Activated CD8-positive, alpha-beta memory T cell treated with anti-CD3 and anti-CD28 coated beads, Interleukin-2, amount 50 U/mL, for 1 hour (primary cell): ENCODE data around the gene GRAMD1A.
"Not testable (repeated sequence)": the region's sequence is repeated elsewhere in the genome, so short reads cannot be mapped to it uniquely, and the experiment has no call there.

ENCODE experiments used
- DNase-seq: peaks from one replicate; pipeline ENCODE4 v3.0.0-alpha.2; 2020; ENCODE audit errors: extremely low read depth

The GRAMD1A gene

DNA sequence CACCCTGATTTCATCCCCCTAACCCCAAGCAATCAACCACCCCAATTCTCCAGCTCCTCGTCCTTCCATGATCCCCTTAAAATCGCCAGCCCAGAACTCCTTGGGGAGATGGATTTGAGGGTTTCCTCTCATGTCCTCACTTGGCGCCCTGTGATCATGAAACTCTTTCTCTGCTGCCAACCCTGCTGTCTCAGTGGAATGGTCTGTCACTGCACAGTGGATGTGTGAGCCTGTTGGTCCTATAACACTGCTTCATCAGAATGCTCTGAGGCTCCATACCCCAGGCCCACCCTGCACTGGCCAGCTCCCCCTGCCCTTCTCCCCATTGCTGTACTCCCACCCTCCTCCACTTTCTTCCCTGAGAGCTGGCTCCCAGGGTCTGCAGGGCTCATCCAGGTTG lies 23.5 kb upstream of the GRAMD1A start:
- no peak for DNase-seq

DNA sequence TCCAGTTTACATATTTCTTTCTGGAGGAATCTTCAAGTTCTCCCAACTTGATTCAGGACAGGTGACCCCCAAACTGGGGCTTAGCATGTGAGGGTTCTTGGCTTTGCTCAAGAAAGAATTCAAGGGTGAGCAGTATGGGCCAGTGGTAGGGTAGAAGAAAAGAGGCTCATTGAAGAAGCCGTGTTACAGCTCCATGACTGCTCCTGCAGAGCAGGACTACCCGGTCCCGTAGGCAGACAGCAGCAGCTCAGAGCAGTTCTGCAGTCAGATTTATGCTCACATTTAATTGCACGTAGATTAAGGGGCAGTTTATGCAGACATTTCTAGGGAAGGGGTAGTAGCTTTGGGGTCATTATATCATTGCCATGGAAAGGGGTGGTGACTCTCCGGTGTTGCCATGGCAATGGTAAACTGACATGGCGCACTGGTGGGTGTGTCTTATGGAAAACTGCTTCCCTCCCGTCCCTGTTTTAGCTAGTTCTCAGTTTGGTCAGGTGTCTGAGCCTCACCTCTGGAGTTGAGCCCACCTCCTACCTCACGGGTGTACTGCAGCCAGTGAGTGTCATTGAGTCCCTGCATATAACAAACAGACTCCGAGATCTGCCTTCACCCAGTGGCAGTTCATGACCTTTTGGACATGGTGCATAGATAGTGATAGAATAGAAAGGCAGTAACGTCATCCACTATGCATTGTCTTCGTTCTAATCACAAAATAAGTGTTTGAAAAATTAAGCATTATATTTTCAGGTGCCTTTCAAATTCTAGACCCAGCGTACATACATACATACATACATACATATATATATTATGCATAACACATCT lies 20.1 kb upstream of the GRAMD1A start:
- DNase-seq = no peak

DNA sequence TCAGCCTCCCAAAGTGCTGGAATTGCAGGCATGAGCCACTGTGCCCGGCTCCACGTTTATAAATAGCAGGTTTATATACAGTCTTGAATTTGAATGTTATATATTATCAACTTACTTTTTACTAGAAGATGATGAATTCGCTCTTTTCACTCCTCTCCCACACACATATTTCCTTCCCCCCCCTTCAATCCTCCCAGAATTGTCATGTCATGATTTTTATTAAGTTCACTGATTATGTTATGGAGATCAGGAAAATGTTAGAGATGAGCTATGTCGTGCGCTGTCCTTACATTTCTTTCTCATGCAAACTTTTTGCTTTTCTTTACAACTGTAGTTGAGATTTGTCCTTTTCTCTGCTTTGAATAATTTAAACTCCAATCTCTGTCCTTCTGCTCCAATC lies 17.8 kb upstream of the GRAMD1A start:
- no peak for DNase-seq

DNA sequence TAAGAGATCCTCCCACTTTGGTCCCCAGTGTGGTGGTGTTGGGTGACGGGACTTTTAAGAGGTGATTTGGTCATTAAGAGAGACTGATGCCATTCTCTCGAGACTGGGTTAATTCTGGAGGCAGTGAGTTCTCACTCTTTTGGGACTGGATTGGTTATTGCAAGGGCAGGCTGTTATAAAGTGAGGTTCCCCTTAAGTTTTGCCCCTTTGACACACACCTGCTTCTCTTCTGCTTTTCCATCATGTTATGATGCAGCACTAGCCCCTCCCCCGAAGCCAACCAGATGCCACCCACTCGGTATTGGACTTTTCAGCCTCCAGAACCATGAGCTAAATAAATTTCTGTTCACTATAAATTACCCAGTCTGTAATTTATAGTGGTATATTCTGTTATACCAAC lies 16.3 kb upstream of the GRAMD1A start:
- DNase-seq = no peak

DNA sequence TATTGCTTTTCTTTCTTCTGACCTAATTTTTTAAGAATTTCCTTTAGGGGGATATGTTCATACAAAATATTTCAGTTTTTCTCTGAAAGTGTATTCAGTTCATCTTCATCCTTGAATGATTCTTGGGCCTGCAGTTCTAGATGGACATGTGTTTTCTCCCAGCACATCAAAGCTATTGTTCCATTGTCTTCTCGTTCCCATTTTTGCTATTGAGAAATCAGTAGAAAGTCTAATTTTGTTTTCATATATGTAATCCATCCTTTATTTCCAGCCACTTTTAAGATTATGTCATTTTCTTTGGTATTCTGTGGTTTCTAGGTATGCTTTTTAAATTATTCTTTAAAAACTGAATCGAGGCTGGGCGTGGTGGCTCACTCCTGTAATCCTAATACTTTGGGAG lies 15.8 kb upstream of the GRAMD1A start:
- no peak for DNase-seq

DNA sequence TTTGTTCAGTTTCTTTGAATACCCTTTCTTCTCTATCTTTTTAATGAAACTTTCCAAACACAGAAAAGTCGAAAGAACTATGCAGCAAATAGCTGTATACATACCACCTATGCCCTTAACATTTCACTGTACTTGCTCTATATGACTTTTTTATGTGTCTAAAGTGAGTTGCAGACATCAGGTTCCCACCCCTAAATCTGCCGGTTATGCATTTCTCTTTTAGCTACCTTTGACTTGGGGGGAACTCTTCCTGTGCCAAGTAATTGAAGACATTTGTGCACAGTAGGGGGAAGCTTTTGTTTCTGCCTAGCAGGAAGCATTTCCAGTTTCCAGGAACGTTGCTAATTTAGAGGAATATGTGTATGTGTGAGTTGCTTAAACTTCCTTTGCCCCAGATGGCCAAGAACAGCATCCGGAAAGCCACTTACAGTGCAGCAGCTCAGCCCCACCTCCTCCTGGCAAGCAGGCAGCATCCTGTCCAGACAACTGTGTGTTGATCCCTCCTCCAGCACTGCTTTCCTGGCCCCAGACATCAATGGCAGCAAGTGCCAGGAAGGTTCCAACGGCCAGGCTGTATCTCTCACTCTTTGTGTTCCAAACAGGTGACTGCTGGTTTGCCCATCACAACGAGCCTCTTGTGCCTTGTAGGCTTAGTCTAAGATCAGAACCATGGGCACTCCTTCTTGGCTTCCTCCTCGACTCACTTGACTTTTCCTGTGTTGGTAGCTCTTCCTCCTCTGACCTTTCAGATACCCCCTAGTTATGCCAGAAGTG lies 14.7 kb upstream of the GRAMD1A start:
- no peak for DNase-seq

DNA sequence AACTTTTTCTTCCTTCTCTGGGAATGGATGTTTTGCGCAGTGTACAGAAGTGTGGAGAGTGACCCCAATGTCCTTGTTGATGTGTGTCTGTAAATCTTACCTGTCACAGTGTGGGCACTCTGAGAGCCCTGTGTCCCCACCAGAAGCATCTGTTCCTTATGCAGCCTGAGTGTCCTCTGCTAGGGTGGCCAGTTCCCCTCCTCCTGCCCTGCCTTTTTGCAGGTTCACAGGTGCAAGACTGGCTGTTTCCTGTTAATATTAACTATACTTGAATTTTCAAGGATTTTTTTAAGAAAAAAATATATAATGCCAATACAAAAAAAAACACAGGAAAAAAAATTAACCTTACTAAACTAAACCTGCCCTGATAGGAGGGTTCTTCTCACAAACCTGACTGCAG lies 12.0 kb upstream of the GRAMD1A start:
- DNase-seq = no peak

DNA sequence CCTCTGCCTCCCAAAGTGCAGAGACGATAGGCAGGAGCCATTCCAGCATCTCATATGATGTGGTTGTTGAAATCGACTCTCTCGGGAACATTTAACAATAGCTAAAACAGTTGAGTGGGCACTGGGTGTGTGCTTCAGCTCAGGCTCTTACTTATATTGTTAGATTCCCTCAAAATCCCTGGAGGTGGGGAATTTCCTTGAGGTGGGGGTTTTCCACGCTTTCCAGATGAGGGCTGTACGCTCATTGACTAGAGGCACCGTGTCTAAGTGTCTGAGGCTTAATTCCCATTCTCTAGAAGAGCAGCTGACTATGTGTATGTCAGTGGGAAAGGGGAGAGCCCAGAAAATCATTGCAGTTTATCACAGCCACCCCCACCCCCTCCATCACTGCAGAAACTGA lies 10.8 kb upstream of the GRAMD1A start:
- no peak for DNase-seq

DNA sequence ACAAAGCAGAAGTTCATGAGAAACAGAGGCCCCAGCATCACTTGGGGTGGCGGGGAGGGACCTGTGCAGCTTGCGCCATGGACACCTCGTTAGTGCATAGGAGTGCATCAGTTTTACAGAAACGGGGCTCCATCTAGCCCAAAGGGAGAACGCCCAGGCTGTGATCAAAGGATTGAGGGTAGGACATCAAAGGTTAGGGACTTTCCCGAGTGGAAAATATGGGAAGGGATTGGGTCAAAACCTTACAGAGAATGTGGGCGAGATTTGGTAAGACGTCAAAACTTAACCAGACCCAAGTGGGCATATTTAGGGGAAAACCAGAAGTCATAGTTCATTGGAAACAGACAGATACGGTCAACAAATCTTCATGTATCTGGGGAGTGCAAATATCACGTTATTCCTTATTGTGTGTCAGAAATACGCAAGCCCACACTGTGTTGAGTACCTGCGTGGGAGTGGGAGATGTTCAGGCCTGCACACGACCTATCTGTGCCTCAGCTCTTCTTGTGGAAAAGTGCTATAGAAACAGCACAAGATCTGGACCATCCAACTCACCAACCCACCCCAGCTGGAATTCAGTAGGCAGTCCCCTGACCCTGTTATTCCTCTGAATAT lies 9.4 kb upstream of the GRAMD1A start:
- no peak for DNase-seq

DNA sequence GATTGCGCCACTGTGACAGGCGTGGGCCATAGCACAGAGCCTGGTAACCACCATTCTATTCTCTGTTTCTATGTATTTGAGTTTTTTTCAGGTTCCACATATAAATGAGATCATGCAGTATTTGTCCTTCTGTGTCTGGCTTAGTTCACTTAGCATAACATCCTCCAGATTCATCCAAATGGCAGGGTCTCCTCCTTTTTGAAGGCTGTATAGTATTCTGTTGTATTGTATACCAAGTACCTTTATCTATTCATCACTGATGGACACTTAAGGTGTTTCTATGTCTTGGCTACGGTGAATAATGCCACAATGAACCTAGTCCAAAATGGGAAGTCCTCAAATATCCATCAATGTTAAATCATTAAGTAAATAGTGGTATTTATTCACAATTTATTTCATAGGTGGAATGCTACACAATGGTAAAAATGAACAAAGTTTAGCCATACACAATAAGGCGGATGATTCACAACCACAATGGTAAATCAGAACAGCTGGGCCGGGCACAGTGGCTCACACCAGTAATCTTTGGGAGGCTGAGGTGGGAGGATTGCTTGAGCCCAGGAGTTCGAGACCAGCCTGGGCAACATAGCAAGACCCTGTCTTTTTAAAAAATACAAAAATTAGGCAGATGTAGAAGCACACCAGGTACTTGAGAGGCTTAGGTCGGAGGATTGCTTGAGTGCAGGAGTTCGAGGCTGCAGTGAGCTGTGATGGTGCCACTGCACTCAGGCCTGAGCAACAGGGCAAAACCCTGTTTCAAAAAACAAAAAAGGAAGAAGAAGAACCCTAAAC lies 8.4 kb upstream of the GRAMD1A start:
- no peak for DNase-seq

DNA sequence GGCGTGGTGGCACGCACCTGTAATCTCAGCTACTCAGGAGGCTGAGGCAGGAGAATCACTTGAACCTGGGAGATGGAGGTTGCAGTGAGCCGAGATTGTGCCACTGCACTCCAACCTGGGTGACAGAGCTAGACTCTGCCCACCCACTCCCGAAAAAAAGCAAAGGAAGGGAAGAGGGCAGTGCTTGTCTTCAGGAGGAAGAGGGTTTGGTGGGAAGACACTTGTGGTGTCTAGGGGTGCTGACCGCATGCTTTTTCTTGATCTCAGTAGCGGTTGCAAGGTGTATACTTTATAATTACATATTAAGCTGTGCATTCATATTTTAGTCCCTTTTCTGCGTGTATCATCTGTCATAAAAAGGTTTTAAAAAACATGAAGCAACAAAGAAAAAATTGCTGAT lies 7.5 kb upstream of the GRAMD1A start:
- DNase-seq = not testable (repeated sequence)

DNA sequence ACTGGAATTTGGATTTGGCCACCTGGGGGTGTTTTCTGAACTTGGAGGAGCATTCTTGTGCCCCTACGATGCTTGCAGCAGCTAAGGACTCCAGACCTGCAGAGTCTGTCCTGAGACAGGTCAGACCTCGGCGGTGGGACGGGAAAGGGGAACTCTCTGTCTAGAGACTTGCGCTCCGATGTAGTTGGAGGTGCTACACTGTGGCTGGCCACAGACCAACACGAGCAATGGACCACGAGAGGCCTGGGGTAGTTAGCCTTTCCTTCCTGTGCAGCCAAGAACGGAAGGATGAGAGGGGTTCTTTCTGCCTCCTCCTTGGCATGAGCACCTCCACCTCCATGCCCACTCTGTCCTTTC lies 5.9 kb upstream of the GRAMD1A start:
- DNase-seq = no peak

DNA sequence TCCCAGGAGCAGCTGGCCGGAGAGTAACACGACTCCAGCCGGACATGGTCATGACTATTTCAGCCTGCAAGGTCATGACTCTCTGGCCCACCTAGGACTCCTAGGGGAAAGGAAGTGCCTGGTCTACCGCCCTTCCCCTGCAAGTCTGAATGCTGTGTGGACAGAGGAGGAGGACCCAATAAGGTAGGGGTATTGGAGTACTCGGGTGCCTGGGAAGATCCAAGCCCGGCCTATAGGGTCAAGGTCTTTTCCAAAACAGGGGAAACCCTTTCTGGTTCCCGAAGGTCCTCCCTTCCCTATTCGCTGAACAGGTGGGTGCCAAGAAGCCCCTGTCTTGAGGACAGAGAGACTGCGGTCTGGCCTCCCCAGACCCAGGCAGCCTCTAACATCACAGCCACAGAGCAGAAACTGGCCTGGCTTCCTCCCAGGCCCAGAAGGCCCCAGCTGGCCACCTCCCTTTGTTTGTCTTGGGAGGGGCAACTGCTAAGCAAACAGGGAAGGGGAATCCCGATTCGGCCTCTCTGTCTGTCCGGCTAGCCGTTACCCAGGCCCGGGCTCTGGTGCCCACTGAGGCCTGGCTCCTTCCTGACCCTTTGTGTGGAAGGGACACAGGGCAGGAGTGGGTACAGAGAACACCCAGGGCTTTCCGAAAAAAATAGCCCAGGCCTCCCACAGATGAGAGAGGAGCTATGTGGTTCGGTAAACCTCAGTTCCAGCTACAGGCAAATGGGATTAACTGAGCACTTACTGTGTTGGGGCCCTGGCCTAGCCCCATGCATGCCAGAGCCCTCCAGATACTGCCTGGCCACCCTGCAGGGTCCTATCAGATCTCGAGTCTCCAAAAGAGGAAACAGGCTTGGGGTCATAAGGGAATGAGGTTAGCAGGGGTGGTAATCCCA lies 5.2 kb upstream of the GRAMD1A start:
- DNase-seq = no peak

DNA sequence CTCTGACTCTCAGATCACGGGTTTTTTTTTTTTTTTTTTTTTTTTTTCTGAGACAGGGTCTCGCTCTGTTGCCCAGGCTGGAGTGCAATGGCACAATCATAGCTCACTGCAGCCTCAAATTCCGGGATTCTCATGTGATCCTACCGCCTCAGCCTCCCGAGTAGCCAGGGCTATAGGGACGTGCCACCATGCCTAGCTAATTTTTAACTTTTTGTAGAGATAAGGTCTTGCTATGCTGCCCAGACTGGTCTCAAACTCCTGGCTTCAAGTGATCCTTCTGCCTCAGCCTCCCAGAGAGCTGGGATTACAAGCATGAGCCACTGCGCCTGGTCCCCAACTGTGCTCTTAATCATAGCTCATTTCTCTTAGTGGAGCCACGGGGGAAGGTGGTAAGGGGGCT lies 4.6 kb upstream of the GRAMD1A start:
- no peak for DNase-seq

DNA sequence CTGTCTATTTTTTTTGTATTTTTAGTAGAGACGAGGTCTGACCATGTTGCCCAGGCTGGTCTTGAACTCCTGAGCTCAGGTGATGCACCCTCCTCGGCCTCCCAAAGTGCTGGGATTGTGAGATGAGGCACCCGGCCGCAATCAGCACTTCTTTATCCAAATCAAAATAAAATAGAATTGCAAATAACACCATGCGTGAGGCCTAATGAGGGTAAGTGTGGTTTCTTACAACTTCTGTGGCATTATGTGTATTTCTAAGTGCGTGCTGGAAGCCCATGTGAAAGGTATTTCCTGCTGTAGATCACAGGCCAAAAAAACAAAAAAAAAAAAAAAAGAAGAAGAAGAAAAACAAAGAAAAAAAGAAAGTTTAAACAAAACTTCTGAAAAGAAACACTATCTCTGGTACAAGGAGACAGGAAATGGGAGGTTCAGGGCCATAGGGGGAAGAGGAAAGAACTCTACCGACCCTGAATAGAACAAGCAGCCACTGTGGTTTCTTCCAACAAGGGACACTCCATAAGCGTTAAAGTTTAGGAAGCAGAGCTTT lies 3.0 kb upstream of the GRAMD1A start:
- DNase-seq = no peak

DNA sequence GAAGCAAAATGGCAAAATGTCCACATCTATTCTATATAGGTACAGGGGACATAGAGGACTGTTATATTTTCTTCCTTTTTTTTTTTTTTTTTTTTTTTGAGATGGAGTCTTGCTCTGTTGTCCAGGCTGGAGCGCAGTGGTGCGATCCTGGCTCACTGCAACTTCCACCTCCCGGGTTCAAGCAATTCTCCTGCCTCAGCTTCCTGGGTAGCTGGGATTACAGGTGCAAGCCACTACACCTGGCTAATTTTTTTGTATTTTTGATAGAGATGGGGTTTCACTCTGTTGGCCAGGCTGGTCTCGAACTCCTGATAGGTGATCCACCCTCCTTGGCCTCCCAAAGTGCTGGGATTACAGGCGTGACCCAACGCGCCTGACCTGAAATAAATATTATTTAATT lies 1.9 kb upstream of the GRAMD1A start:
- DNase-seq = not testable (repeated sequence)

DNA sequence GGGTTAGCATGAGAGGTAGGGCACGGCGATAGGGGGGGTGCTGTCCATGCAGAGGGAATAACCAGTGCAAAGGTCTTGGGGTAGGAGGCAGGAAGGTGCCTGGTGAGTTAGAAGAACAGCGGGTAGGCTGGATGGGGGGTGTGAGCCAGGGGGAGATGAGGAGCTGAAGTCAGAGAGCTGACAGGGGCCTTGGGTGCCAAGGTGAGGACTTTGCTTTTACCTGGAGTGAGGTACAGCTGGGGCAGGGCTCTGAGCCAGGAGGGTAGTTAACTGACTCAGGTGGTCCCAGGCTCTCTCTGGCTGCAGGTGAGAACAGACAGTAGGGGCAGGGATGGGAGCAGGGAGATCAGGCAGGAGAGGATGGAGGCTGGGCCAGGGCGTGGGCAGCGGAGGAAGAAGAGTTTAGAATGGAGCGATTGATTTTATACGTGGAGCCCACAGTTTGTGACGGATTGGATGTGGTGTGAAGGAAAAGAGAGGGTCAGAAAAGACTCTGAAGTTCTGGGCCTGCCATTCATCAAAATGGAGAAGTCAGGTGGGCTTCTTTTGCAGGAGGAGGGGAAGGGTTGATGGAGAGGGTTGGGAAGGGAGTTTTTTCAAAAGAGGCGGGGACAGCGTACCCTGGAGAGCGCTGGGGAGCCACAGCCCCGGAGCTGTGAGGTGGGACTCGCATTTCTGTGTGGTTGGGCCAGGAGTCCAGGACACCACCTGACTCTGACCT lies 1.2 kb upstream of the GRAMD1A start:
- no peak for DNase-seq

DNA sequence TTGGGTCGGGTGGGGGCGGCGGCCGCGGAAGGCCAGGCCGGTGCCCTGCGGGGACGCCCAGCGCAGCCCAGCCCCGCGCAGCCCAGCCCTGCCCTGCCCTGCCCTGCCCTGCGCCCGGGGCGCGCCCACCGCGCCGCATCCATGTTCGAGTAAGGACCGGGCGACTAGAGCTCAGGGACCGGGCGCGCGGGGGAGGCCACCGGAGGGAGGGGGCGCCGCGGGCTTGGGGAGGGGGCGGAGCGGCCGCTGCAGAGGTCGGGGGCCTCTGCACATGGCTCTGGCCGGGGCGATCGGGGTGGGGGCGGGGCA lies 169 bp downstream of the GRAMD1A start:
- no peak for DNase-seq

DNA sequence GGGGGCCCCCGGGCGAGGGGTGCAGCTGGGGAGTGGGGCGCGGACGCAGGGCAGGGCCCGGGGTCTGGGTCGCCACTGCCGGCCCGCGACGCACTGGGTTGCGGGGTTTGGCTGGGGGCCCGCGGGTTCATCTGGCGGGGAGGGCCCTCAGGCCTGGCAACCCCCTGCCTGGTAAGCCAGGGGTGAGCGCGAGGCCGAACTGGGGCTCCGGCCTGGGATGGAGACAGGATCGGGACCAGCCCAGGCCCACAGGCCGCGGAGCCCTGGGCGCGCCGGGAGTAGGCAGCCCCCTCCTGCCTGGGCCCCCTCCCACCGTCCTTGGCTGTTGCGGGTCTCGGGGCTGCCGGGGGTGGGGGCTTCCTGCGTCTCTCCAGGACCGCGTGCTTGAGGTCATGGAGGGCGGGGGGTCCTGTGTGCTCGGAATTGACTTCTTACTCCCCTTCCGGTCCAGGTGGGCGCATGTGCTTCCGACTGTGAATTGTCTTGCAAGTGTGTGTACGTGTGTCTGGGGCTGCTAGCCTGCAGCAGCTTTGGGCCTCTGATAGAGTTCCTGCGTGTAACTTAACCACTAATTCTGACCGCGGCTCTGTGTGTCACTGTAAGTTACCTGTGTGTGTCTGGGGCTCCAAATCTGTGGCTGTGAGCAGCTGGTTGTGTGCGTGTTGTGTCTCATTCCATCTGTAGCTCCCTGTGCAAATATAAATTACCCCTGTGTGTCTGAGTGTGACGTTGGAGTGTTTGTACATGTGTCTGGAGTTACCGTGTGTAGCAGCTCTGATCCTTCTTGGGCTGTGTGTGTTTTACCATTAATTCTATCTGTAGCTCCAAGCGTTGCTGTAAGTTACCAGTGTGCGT lies 751 bp downstream of the GRAMD1A start:
- peak; percentile 62 for DNase-seq
